IPS-20b (cell line): Measurements from ENCODE around the gene SLC16A7.
"Not testable (repeated sequence)": the region's sequence is repeated elsewhere in the genome, so short reads cannot be mapped to it uniquely, and the experiment has no call there.

Experiments
- H3K27ac ChIP-seq: one replicate; pipeline ENCODE4 v1.5.1; 2013; ENCODE audit warnings: low read length
- H3K27me3 ChIP-seq: 2 replicates; pipeline ENCODE4 v1.6.1; 2013; ENCODE audit warnings: mild to moderate bottlenecking, low read length, inconsistent platforms; ENCODE audit not compliant: insufficient read depth
- H3K36me3 ChIP-seq: 2 replicates; pipeline ENCODE4 v1.6.1; 2013; ENCODE audit warnings: low read depth, mild to moderate bottlenecking, inconsistent platforms, low read length, moderate library complexity; ENCODE audit not compliant: insufficient read depth
- H3K4me1 ChIP-seq: 2 replicates; pipeline ENCODE4 v1.6.1; 2013; ENCODE audit warnings: mild to moderate bottlenecking, control low read depth, inconsistent platforms, low read length, moderate library complexity; ENCODE audit not compliant: insufficient read depth
- H3K4me3 ChIP-seq: 2 replicates; pipeline ENCODE4 v1.5.1; 2013; ENCODE audit warnings: mild to moderate bottlenecking, low read length, inconsistent platforms
- H3K9ac ChIP-seq: 2 replicates; pipeline ENCODE4 v1.6.1; 2013; ENCODE audit warnings: low read depth, mild to moderate bottlenecking, inconsistent platforms, low read length, moderate library complexity
- H3K9me3 ChIP-seq: 2 replicates; pipeline ENCODE4 v1.6.1; 2013; ENCODE audit warnings: mild to moderate bottlenecking, low read depth, low read length, inconsistent platforms; ENCODE audit not compliant: insufficient read depth

SLC16A7 gene

GRCh38 chr12:59744564-59744963 lies 148.7 kb downstream of the SLC16A7 start:
- no peaks in the 10 kb centered on the region for H3K9me3 ChIP-seq
- H3K27me3 ChIP-seq = no peaks in the 10 kb centered on the region
- H3K9ac ChIP-seq = no peak overlapping the region
- no peak overlapping the region for H3K4me3 ChIP-seq
- no peak overlapping the region for H3K27ac ChIP-seq
- H3K4me1 ChIP-seq = no peaks in the 10 kb centered on the region
- no peaks in the 10 kb centered on the region for H3K36me3 ChIP-seq

DNA sequence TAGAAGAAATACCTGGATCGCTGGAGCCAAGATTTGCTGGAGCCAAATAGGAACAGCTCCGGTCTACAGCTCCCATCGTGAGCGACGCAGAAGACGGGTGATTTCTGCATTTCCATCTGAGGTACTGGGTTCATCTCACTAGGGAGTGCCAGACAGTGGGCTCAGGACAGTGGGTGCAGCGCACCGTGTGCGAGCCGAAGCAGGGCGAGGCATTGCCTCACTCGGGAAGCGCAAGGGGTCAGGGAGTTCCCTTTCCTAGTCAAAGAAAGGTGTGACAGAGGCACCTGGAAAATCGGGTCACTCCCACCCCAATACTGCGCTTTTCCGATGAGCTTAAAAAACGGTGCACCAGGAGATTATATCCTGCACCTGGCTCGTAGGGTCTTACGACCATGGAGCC lies 155.3 kb downstream of the SLC16A7 start:
- H3K27me3 ChIP-seq, H3K9me3 ChIP-seq, H3K36me3 ChIP-seq, H3K4me3 ChIP-seq, H3K4me1 ChIP-seq, H3K27ac ChIP-seq, H3K9ac ChIP-seq: not testable (repeated sequence)

- Histone ChIP-seq H3K36me3 (no peaks in the 10 kb centered on the region), H3K27ac (no peak overlapping the region)
These were observed 165.7 kb downstream of the SLC16A7 start for GRCh38 chr12:59761542-59761941.

DNA sequence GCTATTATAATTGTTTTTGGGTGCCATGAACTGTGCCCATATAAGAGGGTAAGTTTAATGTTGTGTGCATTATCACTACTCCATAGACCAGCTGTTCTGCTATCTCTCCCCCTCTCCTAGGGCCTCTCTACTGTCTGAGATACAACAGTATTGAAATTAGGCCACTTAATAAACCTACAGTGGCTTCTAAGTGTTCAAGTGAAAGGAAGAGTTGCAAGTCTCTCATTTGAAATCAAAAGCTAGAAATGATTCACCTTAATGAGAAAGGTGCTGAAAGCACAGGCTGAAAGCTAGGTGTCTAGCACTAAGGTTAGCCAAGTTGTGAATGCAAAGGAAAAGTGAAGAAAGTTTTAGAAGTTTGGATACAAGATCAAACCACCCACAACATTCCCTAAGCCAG lies 168.0 kb downstream of the SLC16A7 start:
- H3K36me3 ChIP-seq = no peaks in the 10 kb centered on the region
- H3K9ac ChIP-seq = no peak overlapping the region
- no peak overlapping the region for H3K4me3 ChIP-seq
- no peaks in the 10 kb centered on the region; the same call in 1 of the 2 replicates for H3K9me3 ChIP-seq
- H3K27me3 ChIP-seq = no peaks in the 10 kb centered on the region
- no peaks in the 10 kb centered on the region for H3K4me1 ChIP-seq
- no peak overlapping the region for H3K27ac ChIP-seq

More at GRCh38 chr12:59761542-59761941, 165.7 kb downstream of the SLC16A7 start:
- Histone ChIP-seq H3K4me1 (no peaks in the 10 kb centered on the region), H3K27me3 (no peaks in the 10 kb centered on the region), H3K9me3 (no peaks in the 10 kb centered on the region), H3K4me3 (no peak overlapping the region), H3K9ac (no peak overlapping the region)

- no peak overlapping the region for H3K4me3 ChIP-seq
- H3K36me3 ChIP-seq = no peaks in the 10 kb centered on the region
- no peaks in the 10 kb centered on the region for H3K4me1 ChIP-seq
- H3K9me3 ChIP-seq = no peaks in the 10 kb centered on the region; the same call in 1 of the 2 replicates
- no peak overlapping the region for H3K9ac ChIP-seq
- H3K27ac ChIP-seq = no peak overlapping the region
- H3K27me3 ChIP-seq = no peaks in the 10 kb centered on the region
These were observed 172.2 kb downstream of the SLC16A7 start for GRCh38 chr12:59768031-59768430.

- Histone ChIP-seq H3K4me3 (no peak overlapping the region), H3K4me1 (no peaks in the 10 kb centered on the region), H3K9ac (no peak overlapping the region)
These were observed 184.8 kb downstream of the SLC16A7 start for GRCh38 chr12:59780605-59781135.

DNA sequence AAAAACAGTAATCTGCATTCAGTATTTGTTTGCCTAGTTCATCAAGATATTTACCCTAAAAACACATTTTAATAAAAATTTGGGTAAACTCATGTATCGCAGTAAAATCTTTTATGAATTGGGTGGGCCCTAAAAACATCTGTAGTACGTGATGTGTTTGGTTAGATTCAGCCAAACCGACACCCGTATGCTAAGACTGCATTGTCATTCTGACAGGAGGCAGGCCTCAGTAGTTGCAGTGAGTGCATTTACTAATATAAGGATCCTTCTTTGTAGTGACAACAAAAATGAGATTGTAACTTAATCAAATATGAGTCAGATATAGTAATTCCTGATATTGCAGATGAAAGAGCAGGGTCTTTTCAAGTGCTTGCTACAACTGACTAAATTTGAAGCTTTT lies 191.8 kb downstream of the SLC16A7 start:
- Histone ChIP-seq H3K9ac (no peak overlapping the region), H3K9me3 (no peaks in the 10 kb centered on the region), H3K36me3 (no peaks in the 10 kb centered on the region), H3K4me3 (no peak overlapping the region), H3K4me1 (no peaks in the 10 kb centered on the region), H3K27ac (no peak overlapping the region), H3K27me3 (no peaks in the 10 kb centered on the region)

More at GRCh38 chr12:59780605-59781135, 184.8 kb downstream of the SLC16A7 start:
- no peaks in the 10 kb centered on the region for H3K27me3 ChIP-seq
- no peak overlapping the region for H3K27ac ChIP-seq
- no peaks in the 10 kb centered on the region for H3K9me3 ChIP-seq
- no peaks in the 10 kb centered on the region for H3K36me3 ChIP-seq

- Histone ChIP-seq H3K4me3 (no peak overlapping the region), H3K4me1 (no peaks in the 10 kb centered on the region), H3K27ac (no peak overlapping the region), H3K9me3 (no peaks in the 10 kb centered on the region), H3K27me3 (no peaks in the 10 kb centered on the region), H3K36me3 (no peaks in the 10 kb centered on the region), H3K9ac (no peak overlapping the region)
These were observed 196.8 kb downstream of the SLC16A7 start for GRCh38 chr12:59792647-59793046.

GRCh38 chr12:59803735-59804134 lies 207.9 kb downstream of the SLC16A7 start:
- 0 out of 2 replicates have a peak, but pooled peaks cover 4% of the 10 kb centered on the region for H3K4me1 ChIP-seq
- no peak overlapping the region for H3K4me3 ChIP-seq
- H3K9me3 ChIP-seq = no peaks in the 10 kb centered on the region
- no peak overlapping the region for H3K9ac ChIP-seq
- H3K27ac ChIP-seq = no peak overlapping the region
- no peaks in the 10 kb centered on the region for H3K36me3 ChIP-seq
- no peaks in the 10 kb centered on the region for H3K27me3 ChIP-seq

- no peaks in the 10 kb centered on the region for H3K27me3 ChIP-seq
- H3K36me3 ChIP-seq = no peaks in the 10 kb centered on the region
- no peak overlapping the region for H3K27ac ChIP-seq
- H3K4me1 ChIP-seq = 0 out of 2 replicates have a peak, but pooled peaks cover 4% of the 10 kb centered on the region
- H3K9ac ChIP-seq = no peak overlapping the region
- no peak overlapping the region for H3K4me3 ChIP-seq
- H3K9me3 ChIP-seq = no peaks in the 10 kb centered on the region
These were observed 212.6 kb downstream of the SLC16A7 start for GRCh38 chr12:59808317-59808910.

DNA sequence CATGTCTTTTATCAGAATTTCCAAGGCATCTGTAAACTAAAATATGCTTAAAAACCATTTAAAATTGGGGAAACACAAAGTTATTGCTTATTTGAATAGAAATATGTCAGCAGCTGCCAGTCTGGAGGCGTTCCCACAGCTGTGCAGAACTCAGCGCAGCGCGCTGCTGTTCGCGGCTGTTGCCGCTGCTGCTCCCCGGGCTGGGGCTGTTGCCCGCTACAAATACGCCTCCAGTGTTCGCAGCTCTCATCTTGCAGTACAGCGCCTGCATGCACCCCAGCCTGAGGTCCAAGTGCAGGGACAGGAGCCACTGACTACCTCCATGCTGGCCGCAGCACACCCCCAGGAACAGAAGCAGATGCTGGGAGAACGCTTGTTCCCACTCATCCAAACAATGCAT lies 216.2 kb downstream of the SLC16A7 start:
- H3K4me3 ChIP-seq = no peak overlapping the region
- H3K27me3 ChIP-seq = no peaks in the 10 kb centered on the region
- peaks cover 3% of the 10 kb centered on the region; the same call in 1 of the 2 replicates for H3K9me3 ChIP-seq
- no peak overlapping the region for H3K27ac ChIP-seq
- H3K9ac ChIP-seq = no peak overlapping the region
- H3K36me3 ChIP-seq = no peaks in the 10 kb centered on the region
- no peaks in the 10 kb centered on the region for H3K4me1 ChIP-seq

DNA sequence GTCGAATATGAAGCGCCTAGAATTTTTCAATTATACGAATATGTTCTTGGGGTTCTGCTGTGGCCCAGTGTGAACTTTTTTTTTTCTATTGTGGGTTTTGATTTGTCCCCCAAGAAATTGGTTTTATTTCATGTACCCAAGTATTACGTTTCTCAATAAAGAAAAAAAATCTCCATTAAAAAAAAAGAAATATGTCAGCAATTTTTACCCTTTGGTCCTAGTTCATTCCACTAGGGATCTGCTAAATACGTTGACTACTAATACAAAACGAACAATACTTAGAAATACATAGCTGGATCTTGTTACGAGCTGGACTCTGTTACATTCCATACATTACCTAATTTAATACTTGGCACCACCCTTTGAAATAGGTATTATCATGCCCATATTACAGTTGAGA lies 216.9 kb downstream of the SLC16A7 start:
- no peaks in the 10 kb centered on the region for H3K36me3 ChIP-seq
- no peak overlapping the region for H3K9ac ChIP-seq
- H3K27me3 ChIP-seq = no peaks in the 10 kb centered on the region
- peaks cover 5% of the 10 kb centered on the region; the same call in 1 of the 2 replicates for H3K9me3 ChIP-seq
- no peak overlapping the region for H3K4me3 ChIP-seq
- H3K27ac ChIP-seq = no peak overlapping the region
- no peaks in the 10 kb centered on the region for H3K4me1 ChIP-seq
